Stomach (tissue), 4 donors: ENCODE data around the gene NDUFA8.

Experiments
- CTCF ChIP-seq, 7 experiments: fragments of 450-650 bp in 4 of 7; fragments of 200-600 bp in 3 of 7; sonication (generic) in 3 of 7; IDR thresholded peaks; one replicate each; pipeline ENCODE4 v1.5.1; 2016 to 2019; ENCODE audit warnings: antibody characterized with exemption in 7 of 7, control low read depth in 2 of 7, mild to moderate bottlenecking in 1 of 7
- POLR2A ChIP-seq, 4 donors: fragments of 450-650 bp; IDR thresholded peaks; one replicate each; pipeline ENCODE4 v1.6.1; 2016; ENCODE audit warnings: antibody characterized with exemption in 4 of 4, control low read depth in 2 of 4, mild to moderate bottlenecking in 1 of 4, moderate library complexity in 1 of 4
- POLR2AphosphoS5 ChIP-seq, 3 donors: sonication (generic); formaldehyde crosslinking; IDR thresholded peaks; one replicate each; pipeline ENCODE4 v1.6.1; 2016; ENCODE audit warnings: antibody characterized with exemption in 3 of 3

- TF ChIP-seq POLR2A (IDR thresholded peaks at IDR 0.05): no peak
- no peak for TF ChIP-seq CTCF (IDR thresholded peaks at IDR 0.05)
- TF ChIP-seq POLR2AphosphoS5 (IDR thresholded peaks at IDR 0.05): no peak
Measured at GRCh38 chr9:122107291-122107805, 52.2 kb downstream of the NDUFA8 start.
